GM18873 (cell line): Measurements from ENCODE around the gene KRTAP5-1.
A peak's percentile ranks its signal among the peaks of the same experiment; 100 is the strongest.
"Not testable (repeated sequence)": the region's sequence is repeated elsewhere in the genome, so short reads cannot be mapped to it uniquely, and the experiment has no call there.

Experiments
- ATAC-seq: cut with Tn5 transposase; IDR thresholded peaks from one replicate; pipeline ENCODE4 v1.9.1; 2021; ENCODE audit warnings: mild to moderate bottlenecking, moderate library complexity, moderate number of reproducible peaks; ENCODE audit not compliant: unreplicated experiment, low FRiP score

Gene KRTAP5-1

DNA sequence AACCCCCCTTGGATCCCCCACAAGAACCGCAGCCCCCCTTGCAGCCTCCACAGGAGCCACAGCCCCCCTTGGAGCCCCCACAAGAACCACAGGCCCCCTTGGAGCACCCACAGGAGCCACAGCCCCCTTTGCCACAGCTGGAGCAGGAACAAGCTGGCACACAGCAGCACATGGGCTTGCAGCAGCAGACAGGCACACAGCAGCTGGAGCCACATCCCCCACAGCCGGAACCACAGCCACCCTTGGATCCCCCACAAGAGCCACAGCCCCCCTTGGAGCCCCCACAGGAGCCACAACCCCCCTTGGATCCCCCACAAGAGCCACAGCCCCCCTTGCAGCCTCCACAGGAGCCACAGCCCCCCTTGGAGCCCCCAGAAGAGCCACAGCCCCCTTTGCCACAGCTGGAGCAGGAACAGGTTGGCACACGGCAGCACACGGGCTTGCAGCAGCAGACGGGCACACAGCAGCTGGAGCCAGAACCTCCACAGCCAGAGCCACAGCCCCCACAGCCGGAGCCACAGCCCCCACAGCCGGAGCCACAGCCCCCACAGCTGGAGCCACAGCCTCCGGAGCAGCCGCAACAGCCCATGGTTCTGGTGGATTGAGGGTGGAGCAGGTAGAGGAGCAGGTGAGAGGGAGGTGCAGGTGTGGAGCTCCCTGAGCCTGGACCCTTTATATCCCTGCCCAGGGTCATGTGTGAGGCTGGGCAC lies at the start of gene KRTAP5-1:
Gene KRTAP5-1, minus strand, starts transcription at position 623 of the 710 bp plus-strand sequence. Its CDS starts 34 bp downstream, at position 589.
- ATAC-seq: not testable (repeated sequence)

- ATAC-seq: no peak
These were observed 48.8 kb upstream of the KRTAP5-1 start for GRCh38 chr11:1633864-1634263.

DNA sequence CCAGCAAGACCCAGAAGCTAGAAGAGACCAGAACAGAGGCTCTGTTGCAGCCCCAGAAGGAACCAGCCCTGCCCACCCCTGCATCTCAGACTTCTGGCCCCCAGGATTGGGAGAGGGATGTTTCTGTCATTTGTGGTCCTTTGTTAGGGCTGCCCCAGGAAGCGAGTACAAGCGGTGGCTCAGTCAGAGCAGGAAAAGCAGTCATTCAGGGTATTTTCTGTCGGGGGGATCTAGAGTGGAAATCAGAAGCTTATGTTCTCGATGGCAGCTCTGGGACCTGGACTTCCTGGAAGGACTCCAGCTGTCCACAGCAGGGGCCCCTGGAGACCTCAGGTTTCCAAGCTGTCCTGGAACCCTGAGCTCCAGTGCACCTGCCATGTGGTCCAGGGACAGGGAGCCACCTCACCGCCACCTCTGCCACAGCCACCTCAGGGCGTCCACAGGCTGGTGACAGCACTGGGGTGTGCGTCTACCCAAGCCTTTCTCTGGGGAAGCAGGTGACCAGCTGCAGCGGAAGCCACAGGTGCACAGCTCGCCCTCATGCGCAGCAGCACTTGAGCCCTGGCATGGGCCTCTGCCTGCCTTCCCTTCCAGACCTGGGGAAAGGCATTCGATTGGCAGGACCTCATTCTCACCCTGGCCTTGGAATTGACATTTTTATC lies 47.1 kb upstream of the KRTAP5-1 start:
- ATAC-seq: no peak

DNA sequence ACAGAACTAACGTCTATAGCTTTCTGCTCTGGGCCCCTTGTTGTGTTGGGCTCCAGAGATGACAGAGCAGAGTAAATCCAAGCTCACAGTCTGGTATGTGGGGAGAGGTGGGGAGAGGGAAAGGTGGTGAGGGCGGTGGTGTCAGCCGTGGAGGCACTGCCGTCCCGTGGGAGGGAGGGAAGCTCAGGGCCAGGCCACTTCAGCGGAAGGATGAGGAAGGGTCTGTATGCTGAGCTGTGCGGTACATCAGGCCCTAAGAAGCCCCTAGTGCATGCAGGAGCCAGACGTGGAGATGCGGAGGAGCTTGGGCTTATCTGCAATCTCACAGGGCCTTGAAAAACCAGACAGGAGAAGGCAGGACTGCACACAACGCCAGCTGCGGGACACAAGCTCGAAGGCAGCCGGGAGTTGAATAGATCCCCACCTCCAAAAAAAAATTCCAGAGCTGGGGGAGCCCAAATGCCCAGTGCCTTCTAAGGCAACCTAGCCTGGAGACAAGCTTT lies 46.0 kb upstream of the KRTAP5-1 start:
- no peak for ATAC-seq

DNA sequence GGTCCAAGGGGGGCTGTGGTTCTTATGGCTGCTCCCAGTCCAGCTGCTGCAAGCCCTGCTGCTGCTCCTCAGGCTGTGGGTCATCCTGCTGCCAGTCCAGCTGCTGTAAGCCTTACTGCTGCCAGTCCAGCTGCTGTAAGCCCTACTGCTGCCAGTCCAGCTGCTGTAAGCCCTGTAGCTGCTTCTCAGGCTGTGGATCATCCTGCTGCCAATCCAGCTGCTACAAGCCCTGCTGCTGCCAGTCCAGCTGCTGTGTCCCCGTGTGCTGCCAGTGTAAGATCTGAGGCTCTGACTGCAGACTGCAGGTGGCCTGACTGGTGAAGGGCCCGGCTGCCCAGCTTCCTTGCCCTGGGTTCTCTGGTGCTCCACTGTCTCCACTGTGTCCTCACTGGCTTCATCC lies 45.2 kb upstream of the KRTAP5-1 start:
- no peak for ATAC-seq

DNA sequence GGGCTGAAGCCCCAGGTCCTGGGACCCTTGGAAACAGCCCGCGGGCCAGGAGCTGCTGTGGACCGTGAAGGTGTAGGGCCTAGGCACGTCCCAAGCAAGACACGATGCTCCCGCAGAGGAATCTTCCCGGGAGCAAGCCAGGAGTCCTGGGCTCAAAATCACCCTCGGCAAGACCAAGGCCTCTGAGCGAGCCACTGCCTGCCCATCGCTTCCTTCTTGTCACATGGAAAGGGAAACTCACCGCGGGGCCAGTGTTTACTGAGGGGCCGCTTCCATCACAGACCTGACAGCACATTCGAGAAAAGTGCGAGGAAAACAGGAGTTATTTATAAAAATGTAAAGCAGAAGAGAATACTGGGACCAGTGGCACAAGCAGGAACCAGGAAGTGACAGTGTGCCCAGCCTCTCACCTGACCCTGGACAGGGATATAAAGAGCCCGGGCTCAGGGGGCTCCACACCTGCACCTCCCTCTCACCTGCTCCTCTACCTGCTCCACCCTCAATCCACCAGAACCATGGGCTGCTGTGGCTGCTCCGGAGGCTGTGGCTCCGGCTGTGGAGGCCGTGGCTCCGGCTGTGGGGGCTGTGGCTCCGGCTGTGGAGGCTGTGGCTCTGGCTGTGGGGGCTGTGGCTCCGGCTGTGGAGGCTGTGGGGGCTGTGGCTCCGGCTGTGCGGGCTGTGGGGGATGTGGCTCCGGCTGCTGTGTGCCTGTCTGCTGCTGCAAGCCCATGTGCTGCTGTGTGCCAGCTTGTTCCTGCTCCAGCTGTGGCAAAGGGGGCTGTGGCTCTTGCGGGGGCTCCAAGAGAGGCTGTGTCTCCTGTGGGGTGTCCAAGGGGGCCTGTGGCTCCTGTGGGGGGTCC lies 44.5 kb upstream of the KRTAP5-1 start, which contains the start of gene KRTAP5-5:
Gene KRTAP5-5, plus strand, starts transcription at position 450 of the 860 bp plus-strand sequence. Its CDS starts 66 bp downstream, at position 516.
- no peak for ATAC-seq

GRCh38 chr11:1628506-1629325 lies 43.6 kb upstream of the KRTAP5-1 start:
- no peak for ATAC-seq

GRCh38 chr11:1625541-1625940 lies 40.5 kb upstream of the KRTAP5-1 start:
- no peak for ATAC-seq

DNA sequence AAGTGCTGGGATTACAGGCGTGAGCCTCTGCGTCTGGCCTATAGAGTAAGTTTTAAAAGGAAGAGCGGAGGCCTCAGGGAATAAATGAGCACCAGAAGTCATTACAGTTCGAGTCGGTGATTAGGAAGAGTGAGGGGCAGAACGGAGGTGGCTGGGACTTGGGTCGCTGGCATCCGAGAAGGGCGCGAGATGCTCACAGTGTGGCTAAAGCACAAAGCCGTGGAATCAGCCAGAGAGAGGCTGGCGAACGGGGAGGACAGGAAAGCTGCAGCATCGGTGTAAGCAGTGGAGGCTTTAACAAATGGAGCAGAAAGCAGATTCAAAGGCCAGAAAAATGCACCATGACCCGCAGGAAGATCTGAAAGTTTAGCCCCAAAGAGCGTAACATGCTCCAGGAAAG lies 39.5 kb upstream of the KRTAP5-1 start:
- no peak for ATAC-seq

GRCh38 chr11:1623716-1624115 lies 38.6 kb upstream of the KRTAP5-1 start:
- no peak for ATAC-seq

DNA sequence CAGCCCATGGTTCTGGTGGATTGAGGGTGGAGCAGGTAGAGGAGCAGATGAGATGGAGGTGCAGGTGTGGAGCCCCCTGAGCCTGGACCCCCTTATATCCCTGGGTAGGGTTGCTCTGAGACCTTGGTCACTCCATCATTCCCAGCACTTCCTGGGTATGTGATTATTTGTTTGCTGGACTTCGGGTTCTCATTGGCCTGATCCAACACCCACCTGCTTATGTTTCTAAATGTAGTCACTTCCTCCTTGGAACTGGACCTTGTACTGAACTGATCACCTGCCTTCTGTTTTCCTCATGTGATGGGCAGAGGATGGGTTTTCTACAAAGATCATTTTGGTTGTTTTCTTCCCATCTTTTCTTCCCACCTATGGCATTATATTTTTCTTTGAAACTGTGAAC lies 37.0 kb upstream of the KRTAP5-1 start, which contains the start of gene KRTAP5-4:
Gene KRTAP5-4, minus strand, starts transcription at position 53 of the 400 bp plus-strand sequence. Its CDS starts 45 bp downstream, at position 8.
- no peak for ATAC-seq

- no peak for ATAC-seq
These were observed 34.4 kb upstream of the KRTAP5-1 start for GRCh38 chr11:1619449-1619848.

- no peak for ATAC-seq
These were observed 33.1 kb upstream of the KRTAP5-1 start for GRCh38 chr11:1618231-1618630.

- ATAC-seq: no peak
These were observed 23.3 kb upstream of the KRTAP5-1 start, which contains the start of gene KRTAP5-3 for GRCh38 chr11:1608363-1608762. TSS of gene KRTAP5-3 (minus strand) at chr11:1608463. CDS start at chr11:1608385, 78 bp downstream.

DNA sequence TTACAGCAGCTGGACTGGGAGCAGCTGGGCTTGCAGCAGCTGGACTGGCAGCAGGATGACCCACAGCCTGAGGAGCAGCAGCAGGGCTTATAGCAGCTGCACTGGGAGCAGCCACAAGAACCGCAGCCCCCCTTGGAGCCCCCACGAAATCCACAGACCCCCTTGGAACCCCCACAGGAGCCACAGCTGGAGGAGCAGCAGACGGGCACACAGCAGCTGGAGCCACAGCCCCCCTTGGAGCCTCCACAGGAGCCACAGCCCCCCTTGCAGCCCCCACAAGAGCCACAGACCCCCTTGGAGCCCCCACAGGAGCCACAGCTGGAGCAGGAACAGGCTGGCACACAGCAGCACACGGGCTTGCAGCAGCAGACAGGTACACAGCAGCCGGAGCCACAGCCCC lies 22.8 kb upstream of the KRTAP5-1 start:
- ATAC-seq: not testable (repeated sequence)

DNA sequence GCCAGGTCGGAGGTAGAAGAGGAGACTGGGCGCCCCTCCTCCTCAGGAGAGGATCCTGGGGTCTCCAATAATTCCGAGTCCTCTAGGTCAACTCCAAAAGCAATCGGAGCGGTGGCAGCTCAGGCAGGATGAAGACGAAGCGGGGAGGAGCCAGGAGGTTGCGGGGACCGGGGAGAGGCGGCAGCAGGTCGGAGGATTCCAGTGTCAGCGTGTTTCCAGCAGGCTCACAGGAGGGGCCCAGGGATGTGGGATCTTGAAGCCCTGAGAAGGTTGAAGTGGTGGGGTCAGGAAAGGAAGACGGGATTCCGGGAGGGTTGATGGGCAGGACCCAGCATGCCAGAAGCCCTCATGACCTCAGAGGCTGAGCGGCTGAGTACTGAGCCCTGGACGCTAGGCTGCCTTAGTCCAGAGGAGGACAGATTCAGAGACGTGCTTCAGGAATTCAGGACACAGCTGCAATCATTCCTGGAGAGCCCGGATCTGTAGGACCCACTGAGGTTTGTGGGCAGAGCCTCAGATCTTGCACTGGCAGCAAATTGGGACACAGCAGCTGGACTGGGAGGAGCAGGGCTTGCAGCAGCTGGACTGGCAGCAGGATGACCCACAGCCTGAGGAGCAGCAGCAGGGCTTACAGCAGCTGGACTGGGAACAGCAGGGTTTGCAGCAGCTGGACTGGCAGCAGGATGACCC lies 22.2 kb upstream of the KRTAP5-1 start:
- ATAC-seq: not testable (repeated sequence)

DNA sequence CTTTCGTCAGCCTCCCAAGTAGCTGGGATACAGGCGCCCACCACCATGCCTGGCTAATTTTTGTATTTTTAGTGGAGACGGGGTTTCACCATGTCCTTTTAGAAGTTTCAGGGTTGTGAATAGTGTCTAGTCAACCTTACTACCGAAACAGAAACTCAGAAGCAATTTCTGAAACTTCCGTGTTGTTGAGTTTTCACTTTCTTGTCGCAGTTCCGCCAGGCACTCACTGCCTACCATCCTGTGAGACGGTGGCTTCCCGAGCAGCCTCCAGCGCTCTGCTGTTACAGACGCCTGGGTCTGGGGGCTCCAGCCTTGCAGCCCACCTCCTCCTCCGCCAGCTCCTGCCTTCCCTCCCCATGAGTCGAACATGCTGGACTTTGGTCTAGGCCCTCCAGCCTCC lies 20.8 kb upstream of the KRTAP5-1 start:
- ATAC-seq: peak; percentile 81

DNA sequence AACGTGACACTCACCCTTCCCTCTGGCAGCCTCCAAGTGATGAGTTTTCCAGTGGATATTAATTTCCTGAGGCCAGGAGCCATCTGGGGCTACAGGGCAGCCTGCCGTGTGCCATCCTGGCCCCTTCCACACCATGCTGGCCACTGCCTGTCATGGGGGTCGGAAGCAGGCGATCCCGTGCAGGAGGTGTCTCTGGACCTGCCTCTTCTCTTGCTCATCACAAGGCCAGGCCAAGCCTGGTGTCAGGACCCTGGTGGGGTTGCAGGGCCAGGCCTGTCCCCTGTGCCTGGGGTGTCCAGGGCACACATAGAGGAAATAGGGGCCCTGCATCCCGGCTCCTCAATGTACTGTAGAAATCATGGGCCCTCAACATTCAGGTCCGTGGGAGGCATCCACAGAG lies 19.6 kb upstream of the KRTAP5-1 start:
- no peak for ATAC-seq

GRCh38 chr11:1604181-1604580 lies 19.1 kb upstream of the KRTAP5-1 start:
- no peak for ATAC-seq
